ENCODE results near the gene LCN2. TPM values are rescaled to one million over a fixed set of nuclear protein-coding genes. Genes with fewer than 3 reads are reported as not detected.

Gene LCN2
- total and polyA plus RNA-seq, 12 donors = 0.34 to 2.7 (median 0.62) TPM; not detected in 5

- H3K27me3 ChIP-seq = no peaks in the 10 kb centered on the region
- ATAC-seq (no peak), DNase-seq (no peak)
- H3K9me3 ChIP-seq = no peaks in the 10 kb centered on the region
- peaks cover 0 to 58% (median 21%) of the 10 kb centered on the region in 9 donors for H3K36me3 ChIP-seq
- intact Hi-C loops (cut with DNase I) = loop anchor here in 7 of 10 donors (5.0 to 10.0 kb wide), 4 partner anchors 54 to 177 kb away; partner anchors contain the start of genes NAIF1 (in 1 of the 7) and SLC25A25 (in 1 of the 7)
- no peak overlapping the region for H3K27ac ChIP-seq
- no peak overlapping the region for H3K4me3 ChIP-seq
- H3K4me1 ChIP-seq = peaks cover 0 to 12% (median 8%) of the 10 kb centered on the region in 9 donors
- TF ChIP-seq CTCF (IDR thresholded peaks at IDR 0.05) = no peak
- 74 to 78% methylated on average over 15 of the region's 15 CpGs for WGBS, 2 donors
Measured at GRCh38 chr9:128118971-128119665, 30.1 kb upstream of the LCN2 start.

GRCh38 chr9:128120061-128120740 lies 29.1 kb upstream of the LCN2 start:
- H3K4me3 ChIP-seq = no peak overlapping the region
- ATAC-seq = peak in 1 of 8 donors; percentile 1
- H3K27ac ChIP-seq = no peak overlapping the region
- H3K36me3 ChIP-seq = peaks cover 0 to 56% (median 24%) of the 10 kb centered on the region in 9 donors
- H3K9me3 ChIP-seq = no peaks in the 10 kb centered on the region
- DNase-seq = peak in 1 of 2 donors; percentile 10
- no peak for TF ChIP-seq CTCF (IDR thresholded peaks at IDR 0.05)
- intact Hi-C loops (cut with DNase I) = no loop called here
- no peaks in the 10 kb centered on the region for H3K27me3 ChIP-seq
- H3K4me1 ChIP-seq = peaks cover 0 to 18% (median 12%) of the 10 kb centered on the region in 9 donors
- 85 to 87% methylated on average over 20 of the region's 20 CpGs for WGBS, 2 donors

- Histone ChIP-seq H3K4me3 (no peak overlapping the region), H3K36me3 (peaks cover 0 to 54% (median 24%) of the 10 kb centered on the region in 9 donors), H3K9me3 (no peaks in the 10 kb centered on the region), H3K27me3 (no peaks in the 10 kb centered on the region), H3K4me1 (peaks cover 5 to 26% (median 19%) of the 10 kb centered on the region in 9 donors), H3K27ac (no peak overlapping the region)
- 81 to 82% methylated on average over 29 of the region's 29 CpGs for WGBS, 2 donors
- no peak for ATAC-seq
- DNase-seq = peak in 1 of 2 donors; percentile 7
- TF ChIP-seq CTCF (IDR thresholded peaks at IDR 0.05) = no peak
- intact Hi-C loops (cut with DNase I) = no loop called here
Measured at GRCh38 chr9:128120741-128121465, 28.4 kb upstream of the LCN2 start.

- WGBS, 2 donors = 93 to 96% methylated on average over 5 of the region's 5 CpGs
- intact Hi-C loops (cut with DNase I) = no loop called here
- DNase-seq (no peak), ATAC-seq (no peak)
- Histone ChIP-seq H3K36me3 (peaks cover 0 to 54% (median 24%) of the 10 kb centered on the region in 9 donors), H3K4me1 (peaks cover 9 to 31% (median 24%) of the 10 kb centered on the region in 9 donors), H3K27me3 (no peaks in the 10 kb centered on the region), H3K9me3 (no peaks in the 10 kb centered on the region), H3K4me3 (no peak overlapping the region), H3K27ac (no peak overlapping the region)
- no peak for TF ChIP-seq CTCF (IDR thresholded peaks at IDR 0.05)
Measured at GRCh38 chr9:128121466-128121810, 27.8 kb upstream of the LCN2 start.

All from heart right ventricle (tissue), 16 donors.